Measurements from ENCODE around the gene ENAM. TPM values are rescaled to one million over a fixed set of nuclear protein-coding genes. Genes with fewer than 3 reads are reported as not detected.

Gene ENAM, protein sequence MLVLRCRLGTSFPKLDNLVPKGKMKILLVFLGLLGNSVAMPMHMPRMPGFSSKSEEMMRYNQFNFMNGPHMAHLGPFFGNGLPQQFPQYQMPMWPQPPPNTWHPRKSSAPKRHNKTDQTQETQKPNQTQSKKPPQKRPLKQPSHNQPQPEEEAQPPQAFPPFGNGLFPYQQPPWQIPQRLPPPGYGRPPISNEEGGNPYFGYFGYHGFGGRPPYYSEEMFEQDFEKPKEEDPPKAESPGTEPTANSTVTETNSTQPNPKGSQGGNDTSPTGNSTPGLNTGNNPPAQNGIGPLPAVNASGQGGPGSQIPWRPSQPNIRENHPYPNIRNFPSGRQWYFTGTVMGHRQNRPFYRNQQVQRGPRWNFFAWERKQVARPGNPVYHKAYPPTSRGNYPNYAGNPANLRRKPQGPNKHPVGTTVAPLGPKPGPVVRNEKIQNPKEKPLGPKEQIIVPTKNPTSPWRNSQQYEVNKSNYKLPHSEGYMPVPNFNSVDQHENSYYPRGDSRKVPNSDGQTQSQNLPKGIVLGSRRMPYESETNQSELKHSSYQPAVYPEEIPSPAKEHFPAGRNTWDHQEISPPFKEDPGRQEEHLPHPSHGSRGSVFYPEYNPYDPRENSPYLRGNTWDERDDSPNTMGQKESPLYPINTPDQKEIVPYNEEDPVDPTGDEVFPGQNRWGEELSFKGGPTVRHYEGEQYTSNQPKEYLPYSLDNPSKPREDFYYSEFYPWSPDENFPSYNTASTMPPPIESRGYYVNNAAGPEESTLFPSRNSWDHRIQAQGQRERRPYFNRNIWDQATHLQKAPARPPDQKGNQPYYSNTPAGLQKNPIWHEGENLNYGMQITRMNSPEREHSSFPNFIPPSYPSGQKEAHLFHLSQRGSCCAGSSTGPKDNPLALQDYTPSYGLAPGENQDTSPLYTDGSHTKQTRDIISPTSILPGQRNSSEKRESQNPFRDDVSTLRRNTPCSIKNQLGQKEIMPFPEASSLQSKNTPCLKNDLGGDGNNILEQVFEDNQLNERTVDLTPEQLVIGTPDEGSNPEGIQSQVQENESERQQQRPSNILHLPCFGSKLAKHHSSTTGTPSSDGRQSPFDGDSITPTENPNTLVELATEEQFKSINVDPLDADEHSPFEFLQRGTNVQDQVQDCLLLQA
- total RNA-seq: not detected

DNA sequence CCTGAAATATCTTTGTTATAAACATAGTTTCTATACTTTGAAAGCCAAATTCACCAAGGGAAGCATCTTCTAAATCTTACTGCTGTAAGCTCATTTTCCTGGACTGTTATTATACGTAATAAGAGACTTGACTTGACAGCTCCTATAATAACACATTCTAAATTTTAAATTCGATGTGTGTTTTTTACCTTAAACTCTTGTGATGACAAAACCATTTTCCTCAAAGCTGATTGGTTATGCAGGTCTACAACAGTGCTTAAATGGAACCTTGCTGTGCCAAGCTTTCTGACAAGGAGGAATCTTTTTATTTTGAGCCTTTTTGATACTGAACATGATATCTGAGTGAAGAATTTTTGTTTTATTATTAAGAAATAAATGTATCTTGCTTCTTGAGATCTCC lies at the start of gene ENAM:
Gene ENAM, plus strand, starts transcription at position 301 of the 400 bp plus-strand sequence. CDS start 757 bp downstream, outside the sequence.

DNA sequence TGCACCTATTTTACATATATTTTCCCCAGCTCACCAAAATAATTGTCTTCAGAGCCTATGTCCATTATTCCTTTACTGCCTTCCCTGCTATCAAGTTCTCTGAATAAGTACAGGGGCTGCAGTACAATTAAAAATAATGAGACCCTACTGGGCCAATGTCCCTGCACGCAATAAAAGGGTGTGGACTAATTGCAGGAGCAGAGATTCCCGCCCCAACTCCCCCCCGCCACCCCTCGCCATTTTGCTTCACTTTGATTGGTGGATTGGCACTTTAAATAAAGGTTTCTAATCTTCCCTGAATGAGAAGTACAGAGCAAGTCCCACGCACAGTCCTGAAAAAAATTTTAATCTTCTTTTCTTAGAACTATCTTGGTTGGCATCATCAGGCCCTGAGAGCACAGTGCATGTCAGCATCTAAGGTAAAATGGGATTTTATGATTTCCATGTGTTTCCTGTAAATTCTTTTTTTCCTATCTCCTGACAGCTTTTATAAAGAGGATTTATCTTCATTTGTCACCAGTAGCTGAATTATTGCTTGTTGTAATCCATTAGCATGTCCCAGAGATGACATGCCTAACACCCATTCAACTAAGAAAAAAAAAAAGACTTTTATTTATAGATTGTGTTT lies 36.5 kb upstream of the ENAM start, which contains the start of gene AMBN:
Gene AMBN, plus strand, starts transcription at position 302 of the 628 bp plus-strand sequence. Its CDS starts 103 bp downstream, at position 405.

DNA sequence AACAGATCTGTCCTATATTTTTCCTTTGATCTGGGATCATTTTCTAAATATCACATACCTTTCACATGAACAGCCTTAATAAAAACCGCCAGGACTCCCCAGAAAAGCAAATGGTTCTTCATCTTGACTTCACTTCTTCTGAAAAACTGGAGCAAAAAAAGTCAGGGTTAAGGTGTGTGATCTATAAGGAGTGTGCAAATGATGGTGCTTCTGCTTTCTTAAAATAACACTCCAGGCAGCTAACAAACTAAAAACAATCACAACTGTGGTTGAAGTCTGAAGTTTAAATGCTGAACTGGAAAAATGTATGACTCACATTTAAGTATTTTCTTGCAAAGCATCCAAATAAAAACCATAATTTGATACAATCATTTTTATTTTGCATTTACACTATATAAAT lies 37.8 kb downstream of the ENAM start, which contains the start of gene JCHAIN:
Gene JCHAIN, minus strand, starts transcription at position 140 of the 400 bp plus-strand sequence. Its CDS starts 18 bp downstream, at position 122.

DNA sequence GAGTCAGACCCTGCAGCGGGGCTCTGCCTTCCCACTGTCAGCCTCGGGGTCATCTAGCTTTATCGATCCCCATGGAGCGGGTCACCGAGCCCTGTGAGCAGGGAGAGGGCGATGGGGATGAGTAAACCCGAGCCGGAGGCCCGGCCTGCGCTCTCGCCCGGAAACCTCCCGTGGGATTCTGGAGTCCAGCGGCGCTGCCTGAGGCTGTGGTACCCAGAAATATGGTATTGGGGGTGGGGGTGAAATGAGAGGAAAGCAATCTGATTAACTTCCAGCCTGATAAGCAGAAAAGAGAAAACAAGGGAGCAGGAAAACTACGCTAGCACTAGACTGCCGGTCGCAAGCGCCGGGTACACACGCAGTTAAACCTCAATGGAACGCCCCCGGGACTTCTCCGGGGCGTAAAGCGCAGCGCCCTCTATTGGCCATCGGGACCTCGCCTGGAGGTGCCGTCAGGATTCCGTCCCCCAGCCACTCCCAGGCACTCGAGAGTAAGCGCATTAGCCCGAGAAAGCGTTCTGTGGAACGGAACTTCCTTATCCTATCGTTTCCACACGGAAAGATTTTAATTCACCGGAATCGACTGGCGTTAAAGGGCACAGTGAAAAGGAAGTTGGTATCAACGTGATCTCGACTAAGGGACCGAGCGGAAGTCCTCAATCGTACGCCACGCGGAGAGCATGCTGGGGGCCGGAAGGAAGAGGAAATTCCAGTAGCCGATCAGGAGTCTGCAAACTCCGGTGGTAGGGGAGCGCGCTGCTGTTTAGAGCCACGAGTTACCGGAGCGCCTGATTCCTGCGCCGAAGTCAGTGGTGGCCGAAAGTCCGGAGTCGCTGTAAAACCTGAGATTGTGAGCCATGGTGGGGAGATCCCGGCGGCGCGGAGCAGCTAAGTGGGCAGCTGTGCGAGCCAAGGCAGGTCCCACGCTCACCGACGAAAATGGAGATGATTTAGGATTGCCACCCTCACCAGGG lies 59.6 kb downstream of the ENAM start, which contains the start of gene UTP3:
Gene UTP3, plus strand, starts transcription at position 712 of the 974 bp plus-strand sequence. Its CDS starts 146 bp downstream, at position 858.

Other genes with a start within 250 kb of the ENAM start
- not detected for gene SMR3B, start 245.6 kb upstream of the ENAM start, total RNA-seq
- gene OPRPN, start 230.8 kb upstream of the ENAM start, total RNA-seq: not detected
- gene MUC7, start 156.5 kb upstream of the ENAM start, total RNA-seq: not detected
- gene AMTN, start 110.2 kb upstream of the ENAM start, total RNA-seq: not detected
- 0.92 TPM for gene AMBN, start 36.5 kb upstream of the ENAM start, total RNA-seq
- not detected for gene JCHAIN, start 37.8 kb downstream of the ENAM start, total RNA-seq
- gene UTP3, start 59.8 kb downstream of the ENAM start, total RNA-seq: 18.0 TPM
- 564 TPM for gene RUFY3, start 93.2 kb downstream of the ENAM start, total RNA-seq
- gene GRSF1, start 211.1 kb downstream of the ENAM start, total RNA-seq: 59.3 TPM